Cerebellar cortex (tissue), 1 donor: Measurements from ENCODE around the gene CDHR3.

Experiments used
- DNase-seq: peaks from one replicate; pipeline ENCODE4 v3.0.0-alpha.2; 2015; ENCODE audit warnings: low spot score

Gene CDHR3

DNA sequence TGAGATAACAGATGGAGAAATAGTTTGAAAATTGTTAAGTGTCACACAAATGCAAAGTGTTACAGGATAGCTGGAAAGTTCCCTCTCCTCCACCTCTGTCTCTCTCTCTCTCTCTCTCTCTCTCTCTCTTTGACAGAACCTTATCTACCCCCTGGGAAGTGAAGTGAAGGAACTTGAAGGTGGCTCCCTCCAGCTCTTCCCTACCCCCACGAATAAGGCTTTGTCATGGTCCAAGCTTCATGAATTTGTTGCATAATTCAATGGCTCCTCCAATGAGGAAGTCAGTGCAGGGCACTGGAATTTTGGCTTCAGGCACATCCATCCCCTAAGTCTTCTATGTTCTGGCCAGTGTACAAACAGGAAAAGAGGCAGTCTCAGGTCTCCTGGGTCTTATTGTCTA, 66.4 kb downstream of the CDHR3 start:
- no peak for DNase-seq

DNA sequence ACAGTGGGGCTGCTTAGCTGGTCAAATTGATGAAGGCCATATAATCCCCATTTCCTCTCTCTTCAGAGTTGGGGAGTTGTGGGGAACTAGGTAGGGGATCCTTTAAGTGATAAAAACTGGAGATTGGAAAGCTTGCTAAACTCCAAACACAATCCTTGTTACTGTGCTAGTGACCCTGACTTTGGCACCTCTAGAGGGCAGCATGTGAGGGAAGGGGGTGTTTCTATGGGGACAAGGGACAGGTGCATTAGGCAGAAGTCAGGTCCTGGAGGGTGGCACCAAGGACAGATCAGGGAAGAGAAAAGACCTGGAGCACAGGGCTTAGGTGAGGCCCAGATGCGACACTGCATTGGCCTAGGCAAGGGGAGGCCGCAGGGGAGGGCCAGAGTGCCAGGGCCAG, 66.9 kb downstream of the CDHR3 start:
- DNase-seq, result no peak

DNA sequence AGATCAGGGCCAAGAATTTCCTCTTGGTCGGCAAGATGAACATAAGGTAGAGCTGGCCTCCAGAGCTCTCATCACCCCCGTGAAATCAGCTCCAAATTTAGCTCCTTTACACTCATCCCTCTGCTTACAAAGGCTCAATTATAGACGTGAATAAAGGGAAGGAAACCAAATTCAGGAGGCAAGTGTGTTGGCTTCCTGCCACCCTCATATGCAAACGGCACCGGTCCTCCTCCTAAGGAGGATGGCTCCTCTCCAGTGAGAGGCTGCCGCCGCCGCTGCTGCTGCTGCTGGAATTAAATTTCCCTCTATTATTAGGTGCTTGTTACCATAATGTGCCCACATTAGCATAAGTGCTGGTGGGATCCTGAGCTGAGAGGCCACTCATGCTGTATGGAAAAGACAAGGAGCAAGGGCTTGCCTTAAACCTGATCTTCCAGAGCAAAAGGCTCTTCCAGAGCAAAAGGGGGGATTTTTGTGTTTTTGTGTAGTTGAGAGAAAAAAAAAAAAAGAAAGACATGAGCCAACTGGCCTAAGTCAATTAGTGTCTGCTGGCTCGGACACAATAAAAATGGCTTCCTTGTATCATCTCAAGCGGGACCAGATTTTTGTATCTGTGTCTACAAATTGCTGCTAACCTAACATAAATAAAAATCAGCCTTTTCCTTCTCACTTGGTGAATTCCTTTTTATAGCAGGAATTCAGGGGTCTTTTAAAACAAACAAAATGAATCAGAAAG, 68.4 kb downstream of the CDHR3 start:
- DNase-seq, result peak; percentile 89

DNA sequence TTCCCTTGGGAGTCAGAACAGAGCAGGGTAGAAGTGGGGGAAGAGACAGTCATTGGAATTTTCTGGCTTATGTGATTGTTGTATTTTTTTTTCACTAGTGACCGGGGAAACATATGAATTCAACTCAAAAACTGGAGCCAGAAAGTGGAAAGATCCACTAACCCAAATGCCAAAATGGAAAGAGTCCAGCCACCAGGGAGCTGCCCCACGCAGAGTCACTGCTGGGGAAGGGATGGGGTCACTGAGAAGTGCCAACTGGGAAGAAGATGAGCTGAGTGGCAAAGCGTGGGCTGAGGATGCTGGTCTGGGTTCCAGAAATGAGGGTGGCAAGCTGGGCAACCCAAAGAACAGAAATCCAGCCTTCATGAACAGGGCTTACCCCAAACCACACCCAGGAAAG, 69.2 kb downstream of the CDHR3 start:
- DNase-seq, result peak; percentile 63

DNA sequence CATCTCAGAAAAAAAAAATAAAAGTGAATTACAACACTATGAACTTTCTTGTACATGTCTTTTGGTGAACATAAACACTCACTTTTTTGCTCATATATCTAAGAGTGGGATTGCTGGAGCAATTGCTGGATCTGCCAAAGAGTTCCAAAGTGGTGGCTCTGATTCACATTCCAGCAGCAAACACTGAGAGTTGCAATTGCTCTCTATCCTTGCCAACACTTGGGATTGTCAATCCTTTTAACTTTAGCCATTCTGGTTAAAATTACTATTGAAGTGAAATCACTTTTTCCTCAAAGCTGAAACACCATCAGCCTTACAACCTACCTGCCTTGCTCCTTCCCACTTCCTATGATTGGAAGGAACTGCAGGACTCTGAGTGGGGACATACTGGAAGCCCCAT, 70.7 kb downstream of the CDHR3 start:
- no peak for DNase-seq

DNA sequence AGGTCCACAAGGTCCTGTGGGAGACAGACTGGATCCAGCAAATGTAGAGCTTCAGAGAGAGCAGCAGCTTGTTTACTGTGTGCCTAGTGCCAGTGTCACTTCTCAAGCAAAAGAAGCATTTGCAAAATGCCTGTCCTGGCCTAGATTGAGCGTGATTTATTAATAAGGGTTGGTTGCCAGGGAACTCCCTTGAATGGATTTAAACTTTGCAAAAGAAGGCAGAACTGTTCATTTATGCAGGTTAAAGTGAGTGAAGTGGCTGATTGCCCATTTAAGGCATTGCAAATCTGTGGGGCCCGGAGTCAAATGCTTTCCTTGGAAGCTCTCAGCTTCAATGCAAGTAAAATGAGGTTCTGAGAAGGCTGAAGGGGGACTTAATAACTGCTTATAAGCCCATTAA, 71.3 kb downstream of the CDHR3 start:
- no peak for DNase-seq

DNA sequence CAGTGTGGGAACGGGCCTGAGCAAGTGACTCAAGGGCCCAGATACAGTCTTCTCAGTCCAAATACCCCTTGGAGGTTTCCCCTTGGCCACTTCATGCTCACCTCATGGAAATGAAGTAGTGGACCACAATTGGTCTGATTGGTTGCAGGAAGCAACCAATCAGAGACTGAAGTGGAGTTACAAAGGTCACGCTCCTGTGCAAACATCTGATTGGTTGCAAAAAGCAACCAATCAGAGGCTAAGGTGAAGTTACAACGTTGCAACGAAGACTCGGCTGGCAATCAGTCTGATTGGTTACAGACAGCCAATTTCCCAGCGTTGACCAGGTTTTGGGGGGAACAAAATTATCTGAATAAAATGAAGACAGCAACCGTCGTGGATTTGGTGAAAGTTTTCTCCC, 72.5 kb downstream of the CDHR3 start:
- no peak for DNase-seq

DNA sequence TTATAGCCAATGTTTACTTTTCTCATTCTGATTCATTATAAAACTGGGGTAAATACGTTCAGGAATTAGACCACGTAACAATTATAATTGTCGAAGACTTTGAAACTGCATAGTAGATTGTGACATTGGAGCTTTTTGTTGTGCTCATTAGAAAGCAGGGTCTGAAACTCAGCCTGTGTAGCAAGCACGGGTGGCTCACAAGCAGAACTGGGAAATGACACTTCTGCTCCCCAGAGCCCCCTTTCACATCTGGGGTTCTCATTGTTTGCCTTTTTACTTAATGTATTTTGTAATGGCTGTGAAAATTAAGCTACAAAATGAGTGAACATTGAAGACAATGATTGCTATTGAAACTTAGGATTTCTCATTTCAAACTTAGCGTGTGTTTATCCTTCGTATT, 72.9 kb downstream of the CDHR3 start:
- no peak for DNase-seq

DNA sequence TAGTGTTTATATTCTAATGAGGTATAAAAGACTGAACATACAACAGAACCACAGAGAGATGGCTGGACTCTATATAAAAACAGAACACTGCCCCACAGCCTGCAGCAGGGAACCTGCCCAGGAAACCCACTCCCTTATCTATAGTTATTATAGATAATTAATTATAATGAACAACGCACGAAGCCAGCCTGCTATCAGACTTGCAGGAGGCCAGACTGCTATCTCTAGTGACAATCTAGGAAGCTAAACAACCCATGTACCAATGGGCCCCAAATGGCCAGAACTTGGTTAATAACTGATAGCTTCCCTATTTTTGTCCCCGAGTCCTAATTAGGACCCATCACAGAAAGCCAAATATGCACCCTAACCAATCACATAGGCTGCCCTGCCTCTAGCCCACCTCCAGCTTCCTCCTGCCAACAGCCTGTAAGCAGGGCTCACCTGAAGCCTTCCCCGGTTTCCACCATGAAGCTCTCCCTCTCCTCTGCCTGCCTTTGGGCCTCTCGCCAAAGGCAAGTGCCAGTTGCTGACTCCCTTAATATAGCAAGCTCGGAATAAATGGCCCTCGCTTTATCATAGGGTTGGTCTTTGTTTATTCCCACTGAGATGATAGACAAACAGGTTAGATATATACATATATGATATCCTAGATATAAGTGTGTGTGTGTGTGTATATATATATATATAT, 74.6 kb downstream of the CDHR3 start:
- no peak for DNase-seq

DNA sequence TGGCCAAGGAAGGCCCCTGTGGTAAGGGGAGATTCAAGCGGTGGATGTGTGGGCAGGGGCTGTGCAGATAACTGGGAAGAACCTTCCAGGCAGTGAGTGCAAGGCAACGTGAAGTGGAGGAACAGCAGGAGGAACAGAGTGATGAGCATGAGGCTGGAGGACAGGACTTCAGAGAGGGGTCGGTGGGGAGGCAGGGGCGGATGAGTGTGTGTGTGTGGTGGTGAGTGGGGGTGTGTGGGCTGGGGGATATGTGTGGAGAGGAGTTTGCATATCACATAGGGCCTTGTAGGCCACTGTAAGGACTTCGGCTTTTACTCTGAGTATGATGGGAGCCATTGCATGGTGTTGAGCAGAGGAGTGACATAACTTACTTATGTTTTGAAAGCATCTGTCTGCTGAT, 75.2 kb downstream of the CDHR3 start:
- no peak for DNase-seq

DNA sequence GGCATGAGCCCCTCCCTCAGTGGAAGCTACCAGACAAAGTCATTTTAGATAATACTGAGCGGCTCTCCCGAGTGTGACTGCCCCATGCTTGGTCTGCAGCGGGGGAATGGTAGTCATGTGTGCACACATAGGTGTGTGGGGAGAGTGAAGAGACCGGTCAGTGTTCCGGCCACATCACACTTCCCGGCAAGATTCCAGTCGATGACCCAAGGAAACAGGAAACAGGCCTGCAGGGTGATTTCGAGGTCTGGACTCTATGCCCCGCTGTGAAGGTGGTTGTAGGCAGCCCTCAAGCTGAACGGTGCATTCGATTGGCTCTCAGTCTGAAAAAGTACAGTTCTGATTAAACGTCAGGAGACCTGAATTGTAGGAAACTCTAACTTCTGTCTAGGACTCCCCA, 75.9 kb downstream of the CDHR3 start:
- DNase-seq, result no peak

DNA sequence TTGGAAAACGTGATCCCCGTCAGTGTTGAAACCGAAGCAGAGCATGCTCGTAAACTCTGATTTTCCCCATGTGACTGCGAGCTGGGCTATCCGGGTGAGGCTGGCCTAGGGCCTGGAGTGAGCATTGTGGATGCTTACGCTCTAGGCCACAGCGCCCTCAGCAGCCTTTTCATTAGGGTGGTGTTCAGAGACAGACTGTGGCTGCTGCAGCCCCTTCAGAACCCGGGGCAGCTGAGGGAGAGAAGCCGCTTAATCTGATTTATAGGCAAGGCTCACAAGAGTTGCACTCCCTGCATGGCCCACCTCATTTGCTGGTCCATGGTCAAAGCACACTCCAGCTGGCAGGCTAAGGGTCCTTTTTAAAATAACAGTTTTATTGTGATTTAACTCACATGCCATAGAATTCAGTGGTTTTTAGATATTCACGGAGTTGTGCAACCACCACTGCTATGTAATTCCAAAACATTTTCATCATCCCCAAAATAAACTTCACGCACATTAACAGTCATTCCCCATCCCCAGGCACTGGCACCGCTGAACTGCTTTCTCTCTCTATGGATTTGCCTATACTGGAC, 76.5 kb downstream of the CDHR3 start:
- no peak for DNase-seq

DNA sequence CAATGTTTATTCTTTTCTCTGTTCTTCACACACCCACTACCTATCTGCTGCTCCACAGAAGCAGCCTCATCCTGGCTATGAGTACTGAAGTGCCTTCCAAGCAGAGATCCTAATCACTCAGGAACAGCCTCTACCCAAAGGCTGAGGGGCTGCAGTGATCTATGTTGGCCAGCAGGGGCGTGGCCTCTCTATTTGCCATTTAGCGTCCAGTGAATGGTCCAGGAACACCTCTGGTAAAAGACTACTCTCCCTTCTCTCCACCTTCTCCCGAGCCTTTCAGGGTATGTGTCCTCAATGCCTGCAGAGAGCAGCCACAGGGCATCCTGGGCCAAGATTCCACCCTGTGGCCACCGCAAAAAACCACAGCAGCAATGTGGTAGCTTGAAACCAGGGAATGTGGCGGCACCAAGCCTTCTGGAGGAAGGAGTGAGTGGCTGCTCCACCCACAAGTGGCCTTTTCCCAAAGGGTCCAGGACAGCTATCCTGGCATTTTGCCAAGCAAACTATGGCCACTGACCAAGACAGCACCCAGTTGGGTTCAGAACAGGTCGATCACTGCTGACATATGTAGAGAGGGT, 78.2 kb downstream of the CDHR3 start:
- peak; percentile 60 for DNase-seq

DNA sequence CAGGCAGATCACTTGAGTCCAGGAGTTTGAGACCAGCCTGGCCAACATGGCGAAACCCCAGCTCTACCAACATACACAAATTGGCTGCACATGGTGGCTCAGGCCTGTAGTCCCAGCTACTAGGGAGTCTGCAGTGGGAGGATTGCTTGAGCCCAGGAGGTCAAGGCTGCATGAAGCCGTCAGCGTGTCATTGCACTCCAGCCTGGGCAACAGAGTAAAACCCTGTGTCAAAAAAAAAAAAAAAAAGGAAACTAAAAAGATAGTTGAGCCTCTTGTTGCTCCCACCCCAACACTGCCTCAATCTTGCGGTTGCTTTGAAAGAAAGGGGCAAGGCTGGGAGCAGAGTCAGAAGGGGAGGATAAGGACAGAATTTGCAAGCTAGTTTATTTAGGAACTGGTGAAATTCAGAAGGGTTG, 79.1 kb downstream of the CDHR3 start:
- DNase-seq, result no peak

DNA sequence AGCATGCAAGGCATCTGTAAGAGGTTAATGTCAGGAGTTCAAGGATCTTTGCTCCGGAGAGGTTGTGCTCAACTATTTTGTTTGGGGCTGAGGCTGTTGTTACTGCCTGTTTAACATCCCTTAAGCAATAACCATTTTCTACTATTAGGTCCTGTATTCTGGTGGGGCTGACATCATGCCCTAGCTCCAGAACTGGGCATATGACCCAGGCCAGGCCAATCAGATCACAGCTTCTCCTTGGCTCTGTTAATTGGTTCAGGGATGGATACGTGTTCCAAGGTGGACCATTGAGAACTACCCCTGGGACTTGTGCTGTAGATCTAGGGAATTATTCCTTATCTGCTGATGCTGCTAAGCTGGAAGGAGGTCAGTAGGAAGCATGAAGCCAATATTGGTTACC, 82.1 kb downstream of the CDHR3 start:
- DNase-seq, result no peak

DNA sequence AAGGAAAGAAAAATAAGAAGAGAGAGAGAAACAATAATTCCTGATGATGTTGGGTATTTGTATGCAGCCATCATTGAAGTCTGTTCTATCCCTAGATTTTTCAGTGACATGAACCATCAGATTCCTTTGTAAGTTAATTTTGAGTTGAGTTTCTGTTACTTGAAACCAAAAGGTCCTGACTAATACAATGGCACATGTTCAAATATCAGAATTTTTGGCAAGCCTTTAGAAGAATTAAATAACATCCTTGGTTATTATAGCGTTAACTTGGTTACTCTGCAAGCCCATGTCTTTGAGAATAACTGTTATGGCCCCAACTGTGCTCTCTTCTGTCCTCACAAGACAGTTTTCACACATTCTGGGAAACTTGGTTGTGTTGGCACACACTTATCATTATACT, 82.5 kb downstream of the CDHR3 start:
- DNase-seq, result no peak

DNA sequence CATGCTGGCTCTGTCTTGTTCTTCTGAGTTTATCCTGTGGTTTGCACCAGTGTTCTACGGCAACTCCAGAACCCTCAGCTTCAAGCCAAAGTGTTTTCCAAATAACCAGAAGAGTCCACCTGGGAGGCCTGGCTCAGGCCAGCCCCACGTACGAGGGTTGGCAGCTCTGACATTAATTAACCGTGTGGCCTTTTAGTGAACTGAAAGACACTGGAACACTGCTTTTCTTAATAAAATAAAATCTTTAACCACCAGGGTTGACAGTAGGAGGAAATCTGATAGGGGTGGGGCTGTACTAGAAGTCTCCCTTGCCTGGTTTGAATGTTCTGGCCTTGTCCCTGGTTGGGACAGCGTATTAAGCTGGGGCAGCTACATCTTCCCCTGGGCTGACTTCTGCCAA, 84.1 kb downstream of the CDHR3 start:
- DNase-seq, result peak; percentile 43

DNA sequence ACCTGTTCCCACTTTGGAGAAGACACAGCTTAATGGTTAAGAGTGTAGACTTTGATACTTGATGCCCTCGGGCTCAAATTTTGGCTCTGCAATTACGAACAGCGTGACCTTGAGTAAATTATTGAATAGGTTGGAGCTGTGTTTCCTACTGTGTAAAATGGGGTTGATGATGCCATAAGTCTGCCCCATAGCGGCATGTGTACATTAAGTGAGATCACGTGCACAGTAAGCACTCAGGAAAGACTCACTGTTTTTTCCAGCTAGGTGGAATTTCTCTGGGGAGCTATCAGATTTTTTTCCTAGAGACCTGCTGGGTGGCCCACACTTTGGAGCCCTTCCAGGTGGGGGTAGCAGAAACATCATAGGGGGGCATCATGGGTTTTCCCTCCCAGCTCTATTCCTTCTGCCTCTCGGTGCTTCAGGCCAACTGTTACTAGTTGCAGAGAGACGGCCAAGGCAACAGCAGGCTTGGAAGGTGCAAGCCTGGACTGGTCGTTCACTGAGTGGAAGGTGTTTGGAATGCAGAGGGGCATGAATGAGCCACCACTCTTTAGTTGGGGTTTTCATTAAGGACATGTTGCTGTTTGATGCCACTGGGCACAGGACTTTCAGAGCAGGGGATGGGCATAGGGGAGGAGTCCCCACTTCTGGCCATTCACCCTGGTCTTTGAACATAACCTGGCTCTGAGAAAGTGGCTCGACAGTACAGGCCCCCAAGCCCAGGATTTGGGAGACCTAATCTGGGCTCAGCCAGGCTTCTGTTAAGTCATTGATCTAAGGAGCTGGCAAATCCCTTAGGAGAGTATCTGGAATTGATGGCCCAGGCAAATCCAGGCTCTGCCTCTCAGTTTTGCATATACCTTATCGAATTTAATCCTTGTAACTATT, 85.0 kb downstream of the CDHR3 start:
- peak; percentile 51 for DNase-seq

DNA sequence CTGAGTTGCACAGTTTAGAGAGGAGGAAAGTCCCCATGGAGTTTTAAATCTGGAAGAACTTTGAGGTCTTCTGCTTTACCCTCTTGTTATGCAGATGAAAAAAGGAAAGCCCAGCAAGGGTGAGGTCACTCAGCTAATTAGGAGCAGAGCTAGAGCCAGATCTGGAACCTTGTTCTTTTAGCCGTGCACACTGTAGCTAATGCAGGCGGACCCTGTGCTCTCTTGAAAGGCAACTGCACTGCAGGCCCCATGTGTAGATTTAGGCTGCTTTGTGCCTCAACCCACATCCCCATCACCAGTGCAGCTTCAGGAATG, 85.6 kb downstream of the CDHR3 start:
- DNase-seq, result no peak

DNA sequence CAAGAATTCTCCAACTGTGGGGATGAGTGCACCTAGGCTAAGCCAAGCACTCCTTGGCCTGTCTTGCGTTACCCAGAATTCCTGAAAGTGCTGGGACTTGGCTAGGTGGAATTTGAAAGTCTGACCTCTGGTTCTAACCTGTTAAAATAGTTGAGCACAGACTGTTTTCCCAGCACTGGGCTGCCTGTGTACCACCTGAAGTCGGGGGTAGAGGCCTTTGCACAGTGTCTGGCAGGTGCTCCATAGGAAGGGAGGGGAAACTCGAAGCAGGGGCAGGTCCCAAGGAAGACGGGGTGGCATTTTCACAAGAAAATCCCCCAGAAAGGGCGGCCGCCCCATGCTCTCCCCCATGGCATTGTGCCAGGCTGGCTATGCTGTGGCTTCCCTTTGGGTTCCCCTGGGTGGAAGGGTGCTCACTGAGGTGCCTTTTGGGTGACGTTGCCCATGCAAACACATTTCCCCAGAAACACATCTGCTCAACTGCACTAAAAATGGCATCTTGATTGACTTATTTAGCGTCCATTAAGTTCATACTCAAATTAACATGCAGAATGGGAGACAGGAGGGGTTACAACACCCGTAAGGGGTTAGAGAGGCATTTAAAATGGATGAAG, 86.2 kb downstream of the CDHR3 start:
- no peak for DNase-seq

DNA sequence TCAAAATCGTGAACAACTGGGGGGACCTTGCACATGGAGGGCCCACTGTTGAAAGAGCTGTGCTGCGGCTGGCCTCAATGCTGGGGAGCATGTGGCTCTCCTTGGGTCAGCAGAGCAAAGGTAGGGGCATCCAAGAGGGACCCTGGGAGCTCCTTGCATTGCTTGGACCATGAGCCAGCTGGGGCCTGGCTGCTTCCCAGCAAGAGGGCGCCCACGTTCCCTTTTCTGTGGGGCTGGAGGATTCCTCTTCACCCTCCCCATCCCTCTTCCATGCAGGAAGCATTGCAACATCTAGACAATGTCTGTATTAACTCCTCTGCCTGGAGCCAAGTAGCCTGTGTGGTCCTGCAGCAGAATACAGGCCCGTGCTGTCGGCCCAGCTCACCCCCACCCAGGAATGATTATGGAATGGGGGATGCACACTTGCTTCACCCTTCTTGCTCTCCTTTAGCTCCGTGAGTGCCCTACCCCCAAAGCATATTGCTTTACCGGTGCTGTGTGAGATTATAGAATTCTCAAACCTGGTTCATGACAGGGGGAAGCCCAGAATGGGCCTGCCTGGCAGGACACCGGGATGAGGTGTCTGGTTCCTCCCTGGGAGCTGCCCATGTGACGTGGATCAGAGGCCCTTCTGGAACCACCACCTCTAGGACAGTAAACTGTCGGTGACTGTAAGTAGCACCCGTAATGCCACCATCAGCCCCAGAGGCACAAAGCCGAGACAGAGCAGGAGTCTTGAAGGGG, 87.1 kb downstream of the CDHR3 start:
- DNase-seq, result no peak
